GM23338 (cell line): ENCODE data around the gene GOSR2.

Source experiments
- CTCF ChIP-seq, 2 experiments: fragments of 200-600 bp in 1 of 2; sonication (generic) in 1 of 2; conservative IDR thresholded peaks; 2 replicates each; pipeline versions ENCODE4 v1.5.1 to v1.6.1; 2016 to 2017; ENCODE audit warnings: antibody characterized with exemption in 2 of 2, low read depth in 2 of 2, mild to moderate bottlenecking in 2 of 2, moderate library complexity in 1 of 2
- EZH2 ChIP-seq: fragments of 200-600 bp; sonication (generic); IDR thresholded peaks from one replicate; pipeline ENCODE4 v1.8.0; 2017; ENCODE audit warnings: antibody characterized with exemption, mild to moderate bottlenecking, low read depth; ENCODE audit not compliant: unreplicated experiment
- EZH2phosphoT487 ChIP-seq: fragments of 200-600 bp; sonication (generic); IDR thresholded peaks from one replicate; pipeline ENCODE4 v1.8.1; 2018; ENCODE audit warnings: antibody characterized with exemption; ENCODE audit not compliant: unreplicated experiment
- NANOG ChIP-seq: IDR thresholded peaks from 2 replicates; pipeline ENCODE4 v1.6.1; 2016; ENCODE audit warnings: antibody characterized with exemption, borderline replicate concordance
- POLR2AphosphoS5 ChIP-seq: IDR thresholded peaks from 2 replicates; pipeline ENCODE4 v1.6.1; 2016; ENCODE audit warnings: antibody characterized with exemption, low read depth
- REST ChIP-seq: IDR thresholded peaks from one replicate; pipeline ENCODE4 v1.6.1; 2018; ENCODE audit warnings: antibody characterized with exemption; ENCODE audit not compliant: unreplicated experiment

GRCh38 chr17:46935658-46936266, 12.8 kb downstream of the GOSR2 start:
- TF ChIP-seq CTCF (conservative IDR thresholded peaks at IDR 0.05; ENCODE audit: low read depth in 2 of 2) (no peak), EZH2 (no peak), NANOG (no peak), REST (no peak), POLR2AphosphoS5 (no peak), EZH2phosphoT487 (no peak)
